HepG2 (cell line): Measurements from ENCODE around the gene BST1. TPM values are rescaled to one million over a fixed set of nuclear protein-coding genes. Genes with fewer than 3 reads are reported as not detected.

Experiments used
- HDAC1 ChIP-seq: sonication (generic); formaldehyde crosslinking; IDR thresholded peaks from 2 replicates; pipeline ENCODE4 v1.5.1; 2020; ENCODE audit warnings: mild to moderate bottlenecking, missing genetic modification reagents
- JDP2 ChIP-seq: sonication (generic); formaldehyde crosslinking; IDR thresholded peaks from 2 replicates; pipeline ENCODE4 v1.8.1; 2022; ENCODE audit warnings: missing genetic modification reagents, borderline replicate concordance
- KDM1A ChIP-seq: IDR thresholded peaks from 2 replicates; pipeline ENCODE4 v1.6.1; 2016; ENCODE audit warnings: missing compliant biosample characterization
- MAFG ChIP-seq: sonication (generic); formaldehyde crosslinking; IDR thresholded peaks from 2 replicates; pipeline ENCODE4 v1.5.1; 2020; ENCODE audit warnings: mild to moderate bottlenecking, missing genetic modification reagents
- MATR3 ChIP-seq: sonication (generic); formaldehyde crosslinking; IDR thresholded peaks from 2 replicates; pipeline ENCODE4 v1.4.0; 2020; ENCODE audit warnings: missing genetic modification reagents
- MTA1 ChIP-seq: sonication (generic); formaldehyde crosslinking; IDR thresholded peaks from 2 replicates; pipeline ENCODE4 v1.4.0; 2020; ENCODE audit warnings: missing genetic modification reagents, mild to moderate bottlenecking, borderline replicate concordance
- MYNN ChIP-seq: sonication (generic); formaldehyde crosslinking; IDR thresholded peaks from 2 replicates; pipeline ENCODE4 v1.4.0; 2020; ENCODE audit warnings: mild to moderate bottlenecking, low read depth, missing genetic modification reagents
- NCOA5 ChIP-seq: sonication (generic); formaldehyde crosslinking; IDR thresholded peaks from 2 replicates; pipeline ENCODE4 v1.4.0; 2020; ENCODE audit warnings: missing genetic modification reagents
- NFYB ChIP-seq: sonication (generic); formaldehyde crosslinking; IDR thresholded peaks from 2 replicates; pipeline ENCODE4 v1.4.0; 2020; ENCODE audit warnings: missing genetic modification reagents
- PLRG1 ChIP-seq: fragments of 450-650 bp; conservative IDR thresholded peaks from 2 replicates; pipeline ENCODE4 v1.6.1; 2016
- RBM22 ChIP-seq: fragments of 200-400 bp; formaldehyde crosslinking; optimal IDR thresholded peaks from 2 replicates; pipeline ENCODE3; 2017; ENCODE audit warnings: mild to moderate bottlenecking, low read length, moderate library complexity
- SIX4 ChIP-seq: sonication (generic); formaldehyde crosslinking; IDR thresholded peaks from 2 replicates; pipeline ENCODE4 v1.4.0; 2020; ENCODE audit warnings: missing genetic modification reagents
- TBX2 ChIP-seq: sonication (generic); formaldehyde crosslinking; IDR thresholded peaks from 2 replicates; pipeline ENCODE4 v1.5.0; 2020; ENCODE audit warnings: missing genetic modification reagents, mild to moderate bottlenecking, borderline replicate concordance
- TMF1 ChIP-seq: sonication (generic); formaldehyde crosslinking; IDR thresholded peaks from 2 replicates; pipeline ENCODE4 v1.8.1; 2022; ENCODE audit warnings: low read depth, missing genetic modification reagents
- TSC22D2 ChIP-seq: sonication (generic); formaldehyde crosslinking; IDR thresholded peaks from 2 replicates; pipeline ENCODE4 v1.5.1; 2020; ENCODE audit warnings: missing genetic modification reagents, mild to moderate bottlenecking, borderline replicate concordance
- YEATS2 ChIP-seq: sonication (generic); formaldehyde crosslinking; IDR thresholded peaks from 2 replicates; pipeline ENCODE4 v1.4.0; 2020; ENCODE audit warnings: missing genetic modification reagents, borderline replicate concordance
- ZC3H13 ChIP-seq: sonication (generic); formaldehyde crosslinking; IDR thresholded peaks from 2 replicates; pipeline ENCODE4 v1.8.1; 2023; ENCODE audit warnings: mild to moderate bottlenecking, missing genetic modification reagents, moderate library complexity
- ZNF350 ChIP-seq: sonication (generic); formaldehyde crosslinking; IDR thresholded peaks from 2 replicates; pipeline ENCODE4 v1.4.0; 2020; ENCODE audit warnings: mild to moderate bottlenecking, low read depth, missing genetic modification reagents, borderline replicate concordance
- ZNF430 ChIP-seq: sonication (generic); formaldehyde crosslinking; IDR thresholded peaks from 2 replicates; pipeline ENCODE4 v1.9.0; 2021; ENCODE audit warnings: mild to moderate bottlenecking, missing genetic modification reagents
- ZNF766 ChIP-seq: sonication (generic); formaldehyde crosslinking; IDR thresholded peaks from 2 replicates; pipeline ENCODE4 v1.5.0; 2020; ENCODE audit warnings: missing genetic modification reagents, borderline replicate concordance
- ZSCAN25 ChIP-seq: sonication (generic); formaldehyde crosslinking; IDR thresholded peaks from 2 replicates; pipeline ENCODE4 v1.8.0; 2022; ENCODE audit warnings: mild to moderate bottlenecking, missing genetic modification reagents
- polyA plus RNA-seq, 8 experiments: library from polyadenylated mRNA; depleted of rRNA in 3 of 8; stranded (reverse) in 7 of 8; unstranded in 1 of 8; fragments of >200 nt; fragmentation: Illumina TruSeq in 4 of 8; extraction: Trizol in 4 of 8; gene quantifications; 2 replicates each; pipeline versions ENCODE4 v1.2.1 to v1.2.3, GENCODE V29; 2011 to 2016; ENCODE audit warnings: low read depth in 4 of 8, missing spikeins in 1 of 8, mixed read lengths in 1 of 8; ENCODE audit not compliant: insufficient read depth in 1 of 8
- total RNA-seq, 5 experiments: library from RNA; depleted of rRNA; stranded (reverse); fragments of >200 nt; fragmentation: Illumina TruSeq; extraction: Trizol; gene quantifications; 2 replicates each; pipeline ENCODE4 v1.2.3, GENCODE V29; 2016; ENCODE audit warnings: low read depth in 1 of 5
- TF ChIP-seq, protein P1 (sequence below): sonication (generic); formaldehyde crosslinking; conservative IDR thresholded peaks from 2 replicates; pipeline ENCODE4 v1.4.0; 2020; ENCODE audit warnings: missing genetic modification reagents
- TF ChIP-seq, protein P2 (sequence below): sonication (generic); formaldehyde crosslinking; IDR thresholded peaks from 2 replicates; pipeline ENCODE4 v1.4.0; 2020; ENCODE audit warnings: missing genetic modification reagents
- TF ChIP-seq, protein P3 (sequence below): sonication (generic); formaldehyde crosslinking; IDR thresholded peaks from 2 replicates; pipeline ENCODE4 v1.9.0; 2021; ENCODE audit warnings: missing genetic modification reagents, borderline replicate concordance
- TF ChIP-seq, protein P4 (sequence below): sonication (generic); formaldehyde crosslinking; IDR thresholded peaks from 2 replicates; pipeline ENCODE4 v1.5.1; 2020; ENCODE audit warnings: missing genetic modification reagents, mild to moderate bottlenecking, borderline replicate concordance

BST1 gene
- total and polyA plus RNA-seq, 2 of the 13 experiments (the other 11 are each of a cell fraction or from before 2014, with no cell fraction given): 0.09 to 0.49 TPM

DNA sequence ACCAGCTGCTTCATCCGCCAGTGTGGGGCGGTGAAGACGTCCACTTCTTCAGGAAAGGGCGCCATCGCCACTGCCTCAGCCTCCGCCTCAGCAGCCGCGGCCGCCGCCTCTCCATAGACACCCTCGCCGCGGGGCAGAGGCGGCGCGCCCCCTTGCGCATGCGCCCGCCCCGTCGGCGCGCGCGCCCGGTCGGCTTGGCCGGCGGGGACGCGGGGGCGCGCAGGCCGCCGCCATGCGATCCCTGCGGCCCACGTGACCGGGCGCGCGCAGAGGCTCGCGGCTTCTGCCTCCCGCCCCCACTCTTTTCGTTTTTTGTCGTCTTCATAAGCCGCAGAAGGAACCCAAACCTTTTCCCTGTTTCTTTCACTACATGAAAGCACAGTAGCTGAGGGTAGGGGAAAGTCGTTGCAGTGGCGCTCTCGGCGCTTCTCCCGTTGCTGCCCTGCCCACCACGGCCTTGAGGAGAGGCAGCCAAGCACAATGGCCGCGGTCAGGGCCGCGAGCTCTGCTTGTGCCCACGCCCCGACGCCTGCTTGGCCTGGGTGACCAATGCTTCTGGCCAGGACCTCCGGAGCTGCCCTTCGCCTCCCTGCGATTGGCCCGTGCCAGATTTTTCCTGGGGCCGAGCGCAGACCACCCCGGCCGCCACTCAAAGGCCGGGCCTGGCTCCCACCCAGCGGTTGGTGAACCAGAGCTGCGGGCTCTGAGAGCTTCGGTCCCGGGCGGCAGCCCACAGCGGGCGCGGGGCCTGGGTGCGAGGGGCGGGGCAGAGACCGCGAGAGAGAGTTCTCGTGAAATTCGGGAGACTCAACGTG is 47.4 kb upstream of the BST1 start, which contains the start of gene FBXL5 (continued):
- TF ChIP-seq, protein P1, sequence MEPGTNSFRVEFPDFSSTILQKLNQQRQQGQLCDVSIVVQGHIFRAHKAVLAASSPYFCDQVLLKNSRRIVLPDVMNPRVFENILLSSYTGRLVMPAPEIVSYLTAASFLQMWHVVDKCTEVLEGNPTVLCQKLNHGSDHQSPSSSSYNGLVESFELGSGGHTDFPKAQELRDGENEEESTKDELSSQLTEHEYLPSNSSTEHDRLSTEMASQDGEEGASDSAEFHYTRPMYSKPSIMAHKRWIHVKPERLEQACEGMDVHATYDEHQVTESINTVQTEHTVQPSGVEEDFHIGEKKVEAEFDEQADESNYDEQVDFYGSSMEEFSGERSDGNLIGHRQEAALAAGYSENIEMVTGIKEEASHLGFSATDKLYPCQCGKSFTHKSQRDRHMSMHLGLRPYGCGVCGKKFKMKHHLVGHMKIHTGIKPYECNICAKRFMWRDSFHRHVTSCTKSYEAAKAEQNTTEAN (CRISPR knock-in tag): no peak
- peak; percentile 43 for TF ChIP-seq RBM22
- TF ChIP-seq, protein P2, sequence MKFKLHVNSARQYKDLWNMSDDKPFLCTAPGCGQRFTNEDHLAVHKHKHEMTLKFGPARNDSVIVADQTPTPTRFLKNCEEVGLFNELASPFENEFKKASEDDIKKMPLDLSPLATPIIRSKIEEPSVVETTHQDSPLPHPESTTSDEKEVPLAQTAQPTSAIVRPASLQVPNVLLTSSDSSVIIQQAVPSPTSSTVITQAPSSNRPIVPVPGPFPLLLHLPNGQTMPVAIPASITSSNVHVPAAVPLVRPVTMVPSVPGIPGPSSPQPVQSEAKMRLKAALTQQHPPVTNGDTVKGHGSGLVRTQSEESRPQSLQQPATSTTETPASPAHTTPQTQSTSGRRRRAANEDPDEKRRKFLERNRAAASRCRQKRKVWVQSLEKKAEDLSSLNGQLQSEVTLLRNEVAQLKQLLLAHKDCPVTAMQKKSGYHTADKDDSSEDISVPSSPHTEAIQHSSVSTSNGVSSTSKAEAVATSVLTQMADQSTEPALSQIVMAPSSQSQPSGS (CRISPR knock-in tag): 0 out of 2 replicates have a peak, but pooled peaks have one; percentile 5
- TF ChIP-seq MAFG (CRISPR knock-in tag): 0 out of 2 replicates have a peak, but pooled peaks have one; percentile 9
- no peak for TF ChIP-seq SIX4 (CRISPR knock-in tag)
- no peak for TF ChIP-seq ZC3H13 (CRISPR knock-in tag)
- no peak for TF ChIP-seq ZNF350
- no peak for TF ChIP-seq PLRG1
- TF ChIP-seq, protein P3, sequence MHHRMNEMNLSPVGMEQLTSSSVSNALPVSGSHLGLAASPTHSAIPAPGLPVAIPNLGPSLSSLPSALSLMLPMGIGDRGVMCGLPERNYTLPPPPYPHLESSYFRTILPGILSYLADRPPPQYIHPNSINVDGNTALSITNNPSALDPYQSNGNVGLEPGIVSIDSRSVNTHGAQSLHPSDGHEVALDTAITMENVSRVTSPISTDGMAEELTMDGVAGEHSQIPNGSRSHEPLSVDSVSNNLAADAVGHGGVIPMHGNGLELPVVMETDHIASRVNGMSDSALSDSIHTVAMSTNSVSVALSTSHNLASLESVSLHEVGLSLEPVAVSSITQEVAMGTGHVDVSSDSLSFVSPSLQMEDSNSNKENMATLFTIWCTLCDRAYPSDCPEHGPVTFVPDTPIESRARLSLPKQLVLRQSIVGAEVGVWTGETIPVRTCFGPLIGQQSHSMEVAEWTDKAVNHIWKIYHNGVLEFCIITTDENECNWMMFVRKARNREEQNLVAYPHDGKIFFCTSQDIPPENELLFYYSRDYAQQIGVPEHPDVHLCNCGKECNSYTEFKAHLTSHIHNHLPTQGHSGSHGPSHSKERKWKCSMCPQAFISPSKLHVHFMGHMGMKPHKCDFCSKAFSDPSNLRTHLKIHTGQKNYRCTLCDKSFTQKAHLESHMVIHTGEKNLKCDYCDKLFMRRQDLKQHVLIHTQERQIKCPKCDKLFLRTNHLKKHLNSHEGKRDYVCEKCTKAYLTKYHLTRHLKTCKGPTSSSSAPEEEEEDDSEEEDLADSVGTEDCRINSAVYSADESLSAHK (CRISPR knock-in tag): no peak
- no peak for TF ChIP-seq YEATS2 (CRISPR knock-in tag)
- 0 out of 2 replicates have a peak, but pooled peaks have one; percentile 12 for TF ChIP-seq TSC22D2
- TF ChIP-seq ZSCAN25: no peak; the same call in 1 of the 2 replicates
- TF ChIP-seq TBX2 (CRISPR knock-in tag): peak; percentile 45; the same call in 1 of the 2 replicates
- no peak for TF ChIP-seq KDM1A (CRISPR knock-in tag)
- no peak for TF ChIP-seq NCOA5 (CRISPR knock-in tag)
- no peak for TF ChIP-seq TMF1 (CRISPR knock-in tag)
- no peak for TF ChIP-seq JDP2 (CRISPR knock-in tag)
- no peak for TF ChIP-seq ZNF766
- TF ChIP-seq MATR3 (CRISPR knock-in tag): no peak
- TF ChIP-seq, protein P4, sequence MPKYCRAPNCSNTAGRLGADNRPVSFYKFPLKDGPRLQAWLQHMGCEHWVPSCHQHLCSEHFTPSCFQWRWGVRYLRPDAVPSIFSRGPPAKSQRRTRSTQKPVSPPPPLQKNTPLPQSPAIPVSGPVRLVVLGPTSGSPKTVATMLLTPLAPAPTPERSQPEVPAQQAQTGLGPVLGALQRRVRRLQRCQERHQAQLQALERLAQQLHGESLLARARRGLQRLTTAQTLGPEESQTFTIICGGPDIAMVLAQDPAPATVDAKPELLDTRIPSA (CRISPR knock-in tag): no peak
- TF ChIP-seq NFYB (CRISPR knock-in tag): no peak
- TF ChIP-seq HDAC1 (CRISPR knock-in tag): peak; percentile 15; the same call in 1 of the 2 replicates
- TF ChIP-seq MYNN: no peak
- peak; percentile 58 for TF ChIP-seq ZNF430
- no peak for TF ChIP-seq MTA1 (CRISPR knock-in tag)
